IMR-90 (cell line): ENCODE results near the gene KCNQ1. TPM values are rescaled to one million over a fixed set of nuclear protein-coding genes. Genes with fewer than 3 reads are reported as not detected.

Experiments
- ATAC-seq: fragments of 200-7000 bp; cut with Tn5 transposase; 2 replicates; pipeline ENCODE4 v1.9.1; 2020; ENCODE audit warnings: low read depth, mild to moderate bottlenecking, moderate library complexity
- BruUV-seq: library from RNA; stranded (reverse); fragments of 400-500 nt; replicated peaks from 2 replicates; lab custom pipeline; 2021; lab: Mats Ljungman, UMichigan
- CTCF ChIA-PET: fragments of 300-600 bp; formaldehyde crosslinking; extraction: SDS; loops from one replicate; lab custom pipeline; 2021; ENCODE audit warnings: antibody characterized with exemption; lab: Yijun Ruan, JAX
- POLR2A ChIA-PET: fragments of 300-600 bp; sonication (Branson Sonifier 250); formaldehyde crosslinking; loops from one replicate; lab custom pipeline; 2022; ENCODE audit warnings: antibody characterized with exemption; ENCODE audit not compliant: unreplicated experiment; lab: Charles Lee
- DNase-seq: peaks from one replicate; pipeline ENCODE4 v3.0.0; 2013
- H2AFZ ChIP-seq: replicated peaks from 2 replicates; pipeline ENCODE3; 2013; ENCODE audit warnings: low read length, mild to moderate bottlenecking; ENCODE audit not compliant: poor library complexity
- H2AK5ac ChIP-seq: 2 replicates; pipeline ENCODE4 v1.6.1; 2013; ENCODE audit warnings: low read depth, low read length, inconsistent platforms
- H2AK9ac ChIP-seq: replicated peaks from 2 replicates; pipeline ENCODE3; 2013; ENCODE audit warnings: mild to moderate bottlenecking, low read depth, low read length, moderate library complexity; ENCODE audit not compliant: poor library complexity
- H2BK120ac ChIP-seq: 2 replicates; pipeline ENCODE4 v1.6.1; 2013; ENCODE audit warnings: low read depth, low read length, inconsistent platforms
- H2BK15ac ChIP-seq: 3 replicates; pipeline ENCODE4 v1.6.1; 2013; ENCODE audit warnings: low read depth, low read length, inconsistent platforms
- H2BK20ac ChIP-seq: 2 replicates; pipeline ENCODE4 v1.6.1; 2013; ENCODE audit warnings: low read depth, mild to moderate bottlenecking, inconsistent platforms, low read length, moderate library complexity
- H2BK5ac ChIP-seq: 2 replicates; pipeline ENCODE4 v1.6.1; 2013; ENCODE audit warnings: mild to moderate bottlenecking, low read depth, low read length, inconsistent platforms; ENCODE audit not compliant: poor library complexity, severe bottlenecking
- H3K14ac ChIP-seq: replicated peaks from 2 replicates; pipeline ENCODE4 v1.6.1; 2013; ENCODE audit warnings: low read depth, low read length, inconsistent platforms
- H3K18ac ChIP-seq: 2 replicates; pipeline ENCODE4 v1.6.1; 2013; ENCODE audit warnings: low read depth, low read length, control low read depth
- H3K23ac ChIP-seq: 2 replicates; pipeline ENCODE4 v1.6.1; 2013; ENCODE audit warnings: low read depth, low read length, inconsistent platforms
- H3K27ac ChIP-seq: 2 replicates; pipeline ENCODE4 v1.5.1; 2013; ENCODE audit warnings: mild to moderate bottlenecking, control low read depth, low read length; ENCODE audit not compliant: insufficient read depth
- H3K27me3 ChIP-seq: 2 replicates; pipeline ENCODE4 v1.6.1; 2013; ENCODE audit warnings: low read length; ENCODE audit not compliant: control insufficient read depth, insufficient read depth
- H3K36me3 ChIP-seq: 2 replicates; pipeline ENCODE4 v1.6.1; 2013; ENCODE audit warnings: low read length, mixed read lengths; ENCODE audit not compliant: control insufficient read depth, insufficient read depth
- H3K4ac ChIP-seq: 2 replicates; pipeline ENCODE4 v1.6.1; 2013; ENCODE audit warnings: low read depth, low read length, inconsistent platforms
- H3K4me1 ChIP-seq: 2 replicates; pipeline ENCODE4 v1.6.1; 2013; ENCODE audit warnings: low read length, mixed read lengths; ENCODE audit not compliant: control insufficient read depth, insufficient read depth
- H3K4me2 ChIP-seq: 2 replicates; pipeline ENCODE4 v1.6.1; 2013; ENCODE audit warnings: low read depth, mild to moderate bottlenecking, control low read depth, low read length, moderate library complexity
- H3K4me3 ChIP-seq: 2 replicates; pipeline ENCODE4 v1.5.1; 2013; ENCODE audit warnings: low read depth, mild to moderate bottlenecking, control low read depth, low read length, moderate library complexity; ENCODE audit not compliant: insufficient read depth
- H3K56ac ChIP-seq: 2 replicates; pipeline ENCODE4 v1.6.1; 2013; ENCODE audit warnings: low read length, inconsistent platforms; ENCODE audit not compliant: insufficient read depth; ENCODE audit errors: extremely low read depth
- H3K79me1 ChIP-seq, 2 experiments: 2 replicates each; pipeline ENCODE4 v1.6.1; 2013; ENCODE audit warnings: low read length in 2 of 2, inconsistent platforms in 1 of 2, low read depth in 1 of 2
- H3K9ac ChIP-seq: 2 replicates; pipeline ENCODE4 v1.6.1; 2013; ENCODE audit warnings: low read depth, low read length, control low read depth
- H3K9me1 ChIP-seq: 2 replicates; pipeline ENCODE4 v1.6.1; 2013; ENCODE audit warnings: low read length, inconsistent platforms; ENCODE audit not compliant: insufficient read depth
- H3K9me3 ChIP-seq: 2 replicates; pipeline ENCODE4 v1.6.1; 2013; ENCODE audit warnings: low read length; ENCODE audit not compliant: control insufficient read depth, insufficient read depth
- H4K20me1 ChIP-seq: 2 replicates; pipeline ENCODE4 v1.6.1; 2013; ENCODE audit warnings: low read length, inconsistent platforms; ENCODE audit not compliant: insufficient read depth
- H4K5ac ChIP-seq: 2 replicates; pipeline ENCODE4 v1.6.1; 2013; ENCODE audit warnings: mild to moderate bottlenecking, low read depth, low read length, control low read depth
- H4K8ac ChIP-seq, 2 experiments: 2 replicates each; pipeline ENCODE4 v1.6.1; 2013; ENCODE audit warnings: low read depth in 2 of 2, low read length in 2 of 2, control low read depth in 1 of 2, inconsistent platforms in 1 of 2
- H4K91ac ChIP-seq: 2 replicates; pipeline ENCODE4 v1.6.1; 2013; ENCODE audit warnings: low read depth, low read length, inconsistent platforms; ENCODE audit not compliant: insufficient read depth
- BHLHE40 ChIP-seq: fragments of 150-350 bp; IDR thresholded peaks from 2 replicates; pipeline ENCODE4 v1.6.1; 2016; ENCODE audit warnings: mild to moderate bottlenecking, low read depth, low read length
- CEBPB ChIP-seq: IDR thresholded peaks from 2 replicates; pipeline ENCODE4 v1.6.1; 2012; ENCODE audit warnings: low read depth, low read length, improper control_type of control experiment
- CHD1 ChIP-seq: IDR thresholded peaks from 2 replicates; pipeline ENCODE4 v1.6.1; 2012; ENCODE audit warnings: low read depth, low read length, improper control_type of control experiment
- CTCF ChIP-seq: conservative IDR thresholded peaks from 2 replicates; pipeline ENCODE4 v1.5.1; 2012; ENCODE audit warnings: mild to moderate bottlenecking, low read depth, low read length, improper control_type of control experiment
- ELK1 ChIP-seq: fragments of 150-350 bp; IDR thresholded peaks from 2 replicates; pipeline ENCODE4 v1.6.1; 2016; ENCODE audit warnings: low read depth, mild to moderate bottlenecking, low read length, moderate library complexity, borderline replicate concordance
- FOS ChIP-seq: fragments of 150-350 bp; IDR thresholded peaks from 2 replicates; pipeline ENCODE4 v1.6.1; 2016; ENCODE audit warnings: low read depth, low read length
- MAFK ChIP-seq: IDR thresholded peaks from 2 replicates; pipeline ENCODE4 v1.6.1; 2012; ENCODE audit warnings: low read depth, low read length, improper control_type of control experiment
- MAZ ChIP-seq: IDR thresholded peaks from 2 replicates; pipeline ENCODE4 v1.6.1; 2012; ENCODE audit warnings: low read depth, mild to moderate bottlenecking, low read length, improper control_type of control experiment, moderate library complexity, borderline replicate concordance
- MXI1 ChIP-seq: IDR thresholded peaks from 2 replicates; pipeline ENCODE4 v1.6.1; 2012; ENCODE audit warnings: low read depth, mild to moderate bottlenecking, low read length, moderate library complexity, borderline replicate concordance
- NFE2L2 ChIP-seq: fragments of 150-350 bp; IDR thresholded peaks from 2 replicates; pipeline ENCODE4 v1.6.1; 2016; ENCODE audit warnings: low read depth, mild to moderate bottlenecking, low read length
- POLR2A ChIP-seq: IDR thresholded peaks from 2 replicates; pipeline ENCODE4 v1.6.1; 2012; ENCODE audit warnings: mild to moderate bottlenecking, low read depth, low read length
- RAD21 ChIP-seq: IDR thresholded peaks from 2 replicates; pipeline ENCODE4 v1.6.1; 2012; ENCODE audit warnings: low read length, improper control_type of control experiment
- RCOR1 ChIP-seq: IDR thresholded peaks from 2 replicates; pipeline ENCODE4 v1.6.1; 2012; ENCODE audit warnings: mild to moderate bottlenecking, low read length, improper control_type of control experiment; ENCODE audit not compliant: insufficient replicate concordance
- RFX5 ChIP-seq: IDR thresholded peaks from 2 replicates; pipeline ENCODE4 v1.8.0; 2012; ENCODE audit warnings: low read depth, mild to moderate bottlenecking, low read length, moderate library complexity
- SMC3 ChIP-seq: fragments of 150-350 bp; IDR thresholded peaks from 2 replicates; pipeline ENCODE4 v1.6.1; 2016; ENCODE audit warnings: low read depth, mild to moderate bottlenecking, antibody characterized with exemption, low read length, moderate library complexity
- USF2 ChIP-seq: fragments of 150-350 bp; IDR thresholded peaks from 2 replicates; pipeline ENCODE4 v1.6.1; 2017; ENCODE audit warnings: mild to moderate bottlenecking, antibody characterized with exemption, low read length, low read depth
- WGBS, 2 experiments: methylation state at CpG; one replicate each; pipeline versions ENCODE4 v1.1.5 to v1.1.7; 2013; ENCODE audit warnings: missing lambda C conversion rate in 2 of 2; ENCODE audit not compliant: insufficient read length in 1 of 2; ENCODE audit errors: extremely low coverage in 2 of 2; 5-methylcytosine and 5-hydroxymethylcytosine counted together
- dilution Hi-C: fragments of 300-500 bp; cut with HindIII; formaldehyde crosslinking; loops from one replicate; pipeline ENCODE4 v1.14.3; 2018; ENCODE audit warnings: low sequenced_read_pairs; ENCODE audit not compliant: unreplicated experiment
- in situ Hi-C: fragments of 300-500 bp; cut with MboI; formaldehyde crosslinking; loops from 3 replicates; pipeline ENCODE4 v1.14.3; 2019; ENCODE audit warnings: low sequenced_read_pairs, inconsistent platforms, mixed read lengths
- intact Hi-C: fragments of 100-400 bp; cut with micrococcal nuclease; formaldehyde crosslinking; loops from 2 replicates; pipeline ENCODE4 v1.10.0; 2022
- polyA plus RNA-seq, 3 experiments: library from polyadenylated mRNA; depleted of rRNA; stranded (reverse); fragments of >200 nt; gene quantifications; 2 replicates each; pipeline ENCODE4 v1.2.3, GENCODE V29; 2012; ENCODE audit warnings: low replicate concordance in 1 of 3
- total RNA-seq: library from RNA; depleted of rRNA; stranded (reverse); fragments of >200 nt; gene quantifications from 2 replicates; pipeline ENCODE4 v1.2.3, GENCODE V29; 2012

Gene KCNQ1
- total and polyA plus RNA-seq, 2 of the 4 experiments (the other 2 are of a cell fraction), result 0.07 TPM; not detected in 1

GRCh38 chr11:2687223-2687530 lies 242.4 kb downstream of the KCNQ1 start:
- no peak overlapping the region for H2BK15ac ChIP-seq
- H3K4me3 ChIP-seq, result no peak overlapping the region
- dilution Hi-C loops (no loop called here), intact Hi-C loops (no loop called here), in situ Hi-C loops (no loop called here)
- no peaks in the 10 kb centered on the region for H3K9me3 ChIP-seq
- H3K9me1 ChIP-seq, result peaks cover 19% of the 10 kb centered on the region
- no peak overlapping the region for H3K4ac ChIP-seq
- DNase-seq (no peak), ATAC-seq (no peak)
- no peak overlapping the region for H2AK9ac ChIP-seq
- H3K27me3 ChIP-seq, result no peaks in the 10 kb centered on the region; the same call in 1 of the 2 replicates
- no peak overlapping the region for H4K8ac ChIP-seq
- H3K14ac ChIP-seq, result no peak overlapping the region
- WGBS, 2 experiments, result no CpG with 5 or more reads among the region's 1 CpG
- no peak overlapping the region for H3K4me2 ChIP-seq
- H4K5ac ChIP-seq, result no peak overlapping the region
- no peak overlapping the region for H3K18ac ChIP-seq
- no peak overlapping the region for H3K23ac ChIP-seq
- TF ChIP-seq POLR2A (no peak), RFX5 (no peak), RCOR1 (no peak), FOS (no peak), CHD1 (no peak), USF2 (no peak), CEBPB (no peak), CTCF (no peak), NFE2L2 (no peak), ELK1 (no peak), BHLHE40 (no peak), MXI1 (no peak), MAFK (no peak), SMC3 (no peak), RAD21 (no peak), MAZ (no peak)
- no peak overlapping the region for H3K9ac ChIP-seq
- no peak overlapping the region for H2BK120ac ChIP-seq
- no peak overlapping the region for H3K27ac ChIP-seq
- H3K56ac ChIP-seq, result no peak overlapping the region
- H2BK20ac ChIP-seq, result no peak overlapping the region
- H2AK5ac ChIP-seq, result no peak overlapping the region
- peaks cover 11% of the 10 kb centered on the region; the same call in 1 of the 2 replicates for H3K36me3 ChIP-seq
- H3K4me1 ChIP-seq, result peaks cover 1% of the 10 kb centered on the region; the same call in 1 of the 2 replicates
- peaks cover 100% of the 10 kb centered on the region for H4K20me1 ChIP-seq
- H2BK5ac ChIP-seq, result no peak overlapping the region
- H3K79me1 ChIP-seq, result peaks cover 0 to 89% of the 10 kb centered on the region in 2 experiments; a peak in 2 of 4 replicates
- no TSS peak for BruUV-seq
- CTCF ChIA-PET, result no interaction called here
- H2AFZ ChIP-seq, result no peak overlapping the region
- POLR2A ChIA-PET, result no interaction called here
- no peak overlapping the region for H4K91ac ChIP-seq
